Measurements from ENCODE around the gene CTRB1.
"Not testable (repeated sequence)": the region's sequence is repeated elsewhere in the genome, so short reads cannot be mapped to it uniquely, and the experiment has no call there.

The CTRB1 gene

GRCh38 chr16:75226550-75227360 lies 8.0 kb downstream of the CTRB1 start:
- no peak for DNase-seq

DNA sequence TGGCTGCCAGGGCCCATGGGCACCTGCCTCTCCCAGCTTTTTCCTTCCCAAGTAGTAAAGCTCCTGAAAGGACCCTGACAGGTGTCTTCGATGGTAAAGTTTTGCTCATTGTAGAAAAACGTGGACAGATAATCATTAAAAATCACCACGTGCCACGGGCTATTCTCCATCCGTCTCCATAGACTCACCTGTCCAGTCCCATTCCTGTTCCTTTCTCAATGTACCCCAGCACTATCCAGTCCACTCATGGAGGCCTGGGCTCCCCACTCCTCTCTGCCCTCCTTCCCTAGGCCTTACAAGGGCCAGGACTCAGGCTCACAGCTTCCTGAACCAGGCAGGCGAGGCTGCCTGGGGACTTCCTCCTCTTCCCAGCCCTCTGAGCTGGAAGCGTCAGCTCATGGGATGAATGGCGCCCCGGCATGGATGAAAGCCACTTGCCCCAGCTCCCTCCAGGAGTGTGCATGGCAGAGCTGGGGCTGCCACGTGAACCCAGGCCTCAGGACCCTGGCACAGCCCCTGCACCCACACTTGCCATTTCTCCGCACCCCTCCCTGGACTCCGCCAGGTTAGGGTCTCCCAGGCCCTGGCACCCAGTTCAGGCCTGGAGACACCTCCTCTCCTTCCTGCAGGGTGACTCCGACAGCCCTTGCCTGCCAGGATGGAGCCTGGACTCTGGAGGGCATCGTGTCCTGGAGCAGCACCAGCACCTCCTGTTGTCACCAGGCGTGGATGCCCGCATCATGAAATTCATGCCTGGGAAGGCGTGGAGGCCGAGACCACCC lies 8.8 kb downstream of the CTRB1 start:
- no peak for DNase-seq

- DNase-seq, result no peak
Observed at GRCh38 chr16:75228143-75228976, 9.6 kb downstream of the CTRB1 start.

GRCh38 chr16:75229172-75230031 lies 10.6 kb downstream of the CTRB1 start:
- no peak for DNase-seq

GRCh38 chr16:75230471-75231110 lies 11.8 kb downstream of the CTRB1 start:
- DNase-seq, result no peak

- DNase-seq, result no peak
Observed at GRCh38 chr16:75231570-75231969, 12.8 kb downstream of the CTRB1 start.

DNA sequence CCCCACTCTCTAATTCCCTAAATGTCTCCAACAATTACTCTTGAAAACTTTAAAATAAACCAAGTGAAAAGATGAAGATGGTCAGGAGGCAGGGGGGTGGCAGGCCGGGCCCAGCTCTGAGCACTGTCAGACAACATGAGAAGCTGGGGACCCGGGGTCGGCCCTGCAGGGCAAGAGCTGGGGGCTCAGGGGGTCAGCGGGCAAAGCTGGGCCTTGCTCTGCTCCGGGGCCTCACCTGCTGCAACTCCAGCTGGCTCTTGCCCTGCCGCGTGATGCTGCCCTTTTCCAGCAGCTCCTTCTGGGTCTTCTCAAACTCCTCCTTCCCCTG lies 14.8 kb downstream of the CTRB1 start:
- no peak for DNase-seq

- DNase-seq, result no peak
Observed at GRCh38 chr16:75234856-75235696, 16.3 kb downstream of the CTRB1 start.

DNA sequence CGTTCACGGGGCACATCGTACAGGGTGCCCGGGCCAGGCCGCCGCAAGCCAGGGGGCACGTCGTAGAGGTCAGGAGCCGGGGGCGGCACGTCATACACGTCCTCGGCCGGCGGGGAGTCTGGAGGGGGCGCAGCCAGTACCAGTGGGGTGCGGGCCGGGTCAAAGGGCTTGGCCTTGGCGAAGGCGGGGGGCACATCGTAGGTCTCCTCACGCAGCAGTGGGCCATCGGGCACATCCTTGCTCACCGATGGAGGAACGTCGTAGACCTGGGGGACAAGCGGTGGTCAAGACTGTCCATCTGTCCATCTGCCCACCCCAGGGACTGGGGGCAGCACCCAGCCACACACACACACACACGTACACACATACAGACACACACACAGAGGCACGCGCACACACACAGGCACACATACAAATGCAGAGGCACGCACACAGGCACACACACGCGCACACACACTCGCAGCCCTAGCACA lies 17.0 kb downstream of the CTRB1 start:
- DNase-seq, result no peak

DNA sequence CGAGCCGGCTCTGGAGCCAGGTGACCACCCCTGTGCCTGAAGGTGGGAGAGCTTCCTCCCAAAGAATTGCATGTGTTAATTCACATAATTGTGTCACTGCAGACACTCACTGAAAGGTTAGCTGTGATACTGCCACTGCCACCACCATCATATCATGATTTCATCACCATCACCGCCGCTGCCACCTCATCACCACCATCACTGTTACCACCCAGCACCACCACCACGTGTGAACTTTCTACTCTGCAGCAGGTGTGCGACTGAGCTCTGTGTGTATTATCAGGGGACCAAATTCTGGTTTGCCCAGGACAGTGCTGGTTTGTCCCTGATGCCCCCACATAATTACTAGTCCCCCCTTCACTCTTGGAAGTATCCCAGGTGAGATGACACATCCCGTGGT lies 17.4 kb downstream of the CTRB1 start:
- no peak for DNase-seq

DNA sequence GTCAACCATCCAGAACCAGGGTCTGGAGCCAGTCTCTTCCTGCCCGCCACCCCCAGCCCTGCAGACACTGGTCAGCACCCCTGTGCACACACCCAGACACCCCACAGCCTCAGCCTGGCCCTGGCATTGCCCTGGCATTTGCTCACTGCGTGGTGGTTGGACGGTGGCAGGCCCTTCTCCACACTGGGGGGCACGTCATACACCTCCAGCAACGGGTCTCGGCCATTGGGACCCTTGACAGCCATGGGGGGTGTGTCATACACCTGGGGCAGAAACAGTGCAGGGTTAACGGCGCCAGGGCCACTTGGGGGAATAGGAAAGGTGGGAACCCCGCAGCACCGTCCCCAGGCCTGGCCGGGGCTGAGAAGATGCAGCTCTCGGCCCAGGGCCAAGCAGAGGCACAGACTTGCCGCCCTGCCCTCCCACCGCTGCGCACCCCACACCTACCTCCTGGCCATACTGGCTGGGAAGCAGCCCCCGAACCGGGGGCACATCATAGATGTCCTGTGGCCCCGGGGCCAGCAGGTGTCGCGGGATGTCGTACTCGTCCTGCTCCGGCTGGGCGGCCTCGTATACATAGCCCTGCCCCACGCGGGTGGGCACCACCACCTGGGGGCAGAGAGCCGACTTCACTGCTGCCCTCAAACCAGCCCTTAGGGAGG lies 18.1 kb downstream of the CTRB1 start:
- no peak for DNase-seq

DNA sequence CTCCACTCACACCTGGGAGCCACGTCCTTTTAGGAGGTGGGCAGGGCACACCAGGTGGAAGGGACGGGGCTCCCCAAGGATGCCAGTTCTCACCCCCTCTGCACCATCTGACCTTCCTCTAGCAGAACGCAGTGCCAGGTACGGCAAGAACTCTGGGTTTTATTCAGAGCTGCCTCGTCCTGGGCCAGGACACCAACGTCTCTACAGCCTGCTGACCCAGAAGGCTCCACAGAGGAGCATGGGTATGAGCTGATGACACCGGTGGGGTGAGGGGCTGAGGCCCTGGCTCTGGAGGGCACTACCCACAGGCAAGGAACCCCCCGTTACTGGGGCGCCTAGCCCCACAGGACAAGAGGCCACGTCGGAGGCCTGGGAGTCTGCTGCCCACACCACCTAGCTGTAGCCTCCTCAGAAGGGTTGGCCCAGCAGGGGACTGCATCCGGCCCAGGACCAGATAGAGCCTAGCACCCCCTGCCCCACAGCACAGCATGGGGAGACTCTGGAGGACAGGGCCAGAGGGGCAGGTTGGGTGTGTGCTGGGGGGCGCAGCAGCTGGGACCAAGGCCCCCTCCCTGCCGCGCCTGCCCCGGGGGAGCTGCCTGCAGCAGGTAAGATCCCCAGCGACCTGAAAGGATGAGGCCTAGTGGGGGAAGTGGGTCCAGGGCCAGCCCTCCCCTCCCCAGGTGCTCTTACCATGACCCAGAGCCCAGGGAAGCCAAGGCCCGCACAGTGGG lies 18.8 kb downstream of the CTRB1 start:
- DNase-seq, result no peak

DNA sequence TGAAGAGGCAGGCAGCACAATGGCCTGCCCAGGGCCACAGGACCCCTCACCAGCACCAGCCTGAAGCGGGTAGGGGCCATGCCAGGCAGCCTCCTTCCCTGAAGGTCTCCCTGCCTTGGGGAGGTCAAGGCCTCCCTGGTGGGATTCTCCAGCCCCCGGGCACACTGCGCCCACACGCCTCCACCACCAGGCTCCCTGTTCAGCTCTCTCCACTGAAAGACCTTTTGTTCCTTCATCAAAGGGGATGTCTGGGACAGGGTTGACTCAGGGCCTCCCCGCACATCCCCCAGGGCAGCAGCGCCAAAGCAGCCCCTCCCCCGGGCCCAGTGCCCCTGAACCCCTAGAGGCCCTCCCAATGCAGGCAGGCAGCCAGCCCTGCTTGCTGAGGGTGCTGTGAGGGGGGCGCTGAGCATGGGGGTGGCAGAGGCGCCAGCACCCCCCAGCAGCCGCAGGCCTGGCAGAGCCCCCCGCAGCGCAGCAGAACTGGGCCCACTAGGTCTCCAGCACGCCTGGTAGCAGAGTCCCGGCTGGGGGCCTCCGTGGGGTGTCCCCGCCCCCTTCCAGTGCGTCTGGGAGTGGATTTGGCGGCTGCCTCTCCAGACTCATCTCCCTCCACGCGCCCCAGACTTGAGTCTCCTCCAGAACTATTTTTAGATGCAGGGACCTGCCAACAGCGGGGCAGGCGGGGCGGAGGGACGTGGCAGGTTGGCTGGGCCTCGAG lies 19.5 kb downstream of the CTRB1 start:
- no peak for DNase-seq

DNA sequence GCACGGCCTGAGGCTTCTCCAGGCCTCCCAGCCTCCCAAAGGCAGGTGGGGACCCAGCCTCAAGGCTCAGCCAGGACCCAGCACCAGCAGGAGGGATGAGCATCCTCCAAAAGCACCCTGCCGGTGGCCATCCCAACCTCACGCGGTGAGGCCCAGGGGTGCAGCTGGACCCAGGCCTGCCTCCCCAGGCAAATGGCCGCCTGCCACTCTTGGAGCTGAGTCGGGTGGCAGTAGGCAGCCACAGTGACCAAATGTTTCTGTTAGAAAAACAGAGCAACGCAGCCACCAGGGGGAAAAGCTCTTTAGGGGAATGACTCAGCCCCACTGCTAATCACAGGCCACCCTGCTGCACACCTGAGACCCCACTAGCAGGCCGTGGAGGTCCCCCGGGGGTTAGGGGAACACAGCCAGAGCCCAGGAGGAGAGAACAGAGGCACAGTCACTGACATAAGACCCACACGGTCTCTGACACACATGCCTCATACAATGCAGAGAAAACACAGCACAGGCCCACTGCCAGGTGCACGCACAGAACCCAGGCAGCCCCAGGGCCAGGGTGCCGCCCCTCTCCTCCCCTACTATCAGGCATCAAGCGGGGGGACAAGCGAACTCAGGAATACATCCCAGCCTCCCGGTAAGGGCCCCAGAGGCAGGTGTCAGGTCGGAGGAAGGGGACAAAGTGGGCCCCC lies 20.2 kb downstream of the CTRB1 start:
- DNase-seq, result no peak

DNA sequence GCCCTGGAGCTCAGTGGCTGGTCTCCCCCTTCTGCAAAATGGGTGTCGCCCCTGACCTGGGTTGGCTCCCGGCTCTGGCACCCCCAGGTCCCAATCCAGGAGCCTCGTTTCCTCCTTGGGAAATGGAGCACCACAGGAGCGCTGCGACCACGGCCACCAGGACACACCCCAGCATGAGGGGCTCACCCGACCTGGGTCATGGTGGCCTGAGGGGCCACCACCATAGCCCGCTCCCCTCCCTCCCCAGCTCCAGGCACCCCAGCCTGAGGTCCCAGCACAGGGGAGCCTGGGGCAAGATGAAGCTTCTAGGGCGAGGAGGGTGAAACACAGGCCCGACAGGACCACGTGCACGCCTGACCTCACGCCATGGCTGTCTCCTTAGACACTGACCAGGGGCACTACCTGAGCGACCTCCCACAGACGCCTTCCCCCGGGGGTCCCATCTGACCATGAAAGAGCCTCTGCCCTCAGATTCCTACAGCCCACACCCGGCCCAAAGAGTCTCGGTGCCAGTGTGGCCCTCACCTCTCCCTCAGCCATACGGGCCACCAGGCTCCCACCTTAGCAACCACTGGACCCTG lies 20.8 kb downstream of the CTRB1 start:
- no peak for DNase-seq

DNA sequence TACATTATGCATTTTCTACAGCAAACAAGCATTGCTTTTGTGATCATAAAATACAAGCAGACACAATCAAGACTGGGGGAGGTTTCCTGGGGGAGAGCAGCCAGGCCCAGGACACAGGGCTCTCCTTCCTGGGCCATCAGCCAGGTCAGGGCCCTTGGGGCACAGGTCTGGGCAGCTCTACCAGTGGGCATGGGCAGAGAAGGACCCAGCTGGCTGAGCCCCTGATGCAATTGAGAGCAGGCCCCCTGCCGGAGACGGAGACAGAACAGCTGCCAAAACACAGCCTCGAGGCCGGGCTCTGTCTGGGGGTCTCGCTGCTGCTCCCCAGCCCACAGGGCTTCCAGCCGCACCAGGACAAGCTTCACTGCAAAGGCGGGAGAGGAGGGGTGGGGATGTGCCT lies 21.8 kb downstream of the CTRB1 start:
- not testable (repeated sequence) for DNase-seq

GRCh38 chr16:75241412-75241811 lies 22.6 kb downstream of the CTRB1 start:
- DNase-seq, result no peak

DNA sequence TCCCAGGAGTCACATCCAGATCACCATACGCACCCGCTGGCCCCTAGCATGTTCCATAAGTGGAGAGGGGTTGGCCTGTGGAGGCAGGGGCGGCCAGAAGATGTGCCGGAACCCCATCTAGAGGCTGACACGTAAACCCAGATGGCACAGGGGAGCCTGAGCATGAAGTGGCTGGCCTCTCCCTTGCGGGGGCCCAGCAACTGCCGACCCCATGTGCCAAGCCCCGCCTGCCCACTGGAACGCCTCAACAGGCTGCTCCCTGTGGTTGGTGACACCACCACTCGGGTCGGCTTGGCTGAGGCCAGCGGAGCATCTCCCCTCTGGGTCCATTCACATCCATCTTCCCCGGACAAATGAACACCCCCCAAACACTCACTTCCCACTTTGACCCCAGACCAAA lies 23.2 kb downstream of the CTRB1 start:
- DNase-seq, result no peak
